ENCODE measurements around the gene LDLRAD4. TPM values are rescaled to one million over a fixed set of nuclear protein-coding genes. Genes with fewer than 3 reads are reported as not detected.
"Not testable (repeated sequence)": the region's sequence is repeated elsewhere in the genome, so short reads cannot be mapped to it uniquely, and the experiment has no call there.

The LDLRAD4 gene
- total RNA-seq, 1 donor from 2014 or later, result 24.7 TPM

GRCh38 chr18:13677350-13677749 lies 458.8 kb downstream of the LDLRAD4 start:
- intact Hi-C loops (cut with micrococcal nuclease), result not testable (repeated sequence)

GRCh38 chr18:13680612-13681011 lies 462.1 kb downstream of the LDLRAD4 start:
- intact Hi-C loops (cut with micrococcal nuclease), result no loop called here

- intact Hi-C loops (cut with micrococcal nuclease), result no loop called here
Observed at GRCh38 chr18:13681701-13682100, 463.1 kb downstream of the LDLRAD4 start.

- intact Hi-C loops (cut with micrococcal nuclease), result no loop called here
Observed at GRCh38 chr18:13684546-13684945, 466.0 kb downstream of the LDLRAD4 start.

- intact Hi-C loops (cut with micrococcal nuclease), result no loop called here
Observed at GRCh38 chr18:13688191-13689136, 469.9 kb downstream of the LDLRAD4 start.

- intact Hi-C loops (cut with micrococcal nuclease), result not testable (repeated sequence)
Observed at GRCh38 chr18:13690060-13690459, 471.5 kb downstream of the LDLRAD4 start.

- intact Hi-C loops (cut with micrococcal nuclease), result not testable (repeated sequence)
Observed at GRCh38 chr18:13695337-13695736, 476.8 kb downstream of the LDLRAD4 start.

GRCh38 chr18:13696961-13697360 lies 478.4 kb downstream of the LDLRAD4 start:
- intact Hi-C loops (cut with micrococcal nuclease), result no loop called here

GRCh38 chr18:13700153-13700552 lies 481.6 kb downstream of the LDLRAD4 start:
- intact Hi-C loops (cut with micrococcal nuclease), result no loop called here

Other genes with a start within 250 kb of the LDLRAD4 start
- 46.8 and 47.4 TPM in 2 replicates for gene CEP192, start 227.4 kb upstream of the LDLRAD4 start, total RNA-seq